ENCODE data around the gene SLX4IP. TPM values are rescaled to one million over a fixed set of nuclear protein-coding genes. Genes with fewer than 3 reads are reported as not detected.
"Not testable (repeated sequence)": the region's sequence is repeated elsewhere in the genome, so short reads cannot be mapped to it uniquely, and the experiment has no call there.

The SLX4IP gene
- 1 to 10 TPM; 4.7 to 5.8 TPM for total RNA-seq

DNA sequence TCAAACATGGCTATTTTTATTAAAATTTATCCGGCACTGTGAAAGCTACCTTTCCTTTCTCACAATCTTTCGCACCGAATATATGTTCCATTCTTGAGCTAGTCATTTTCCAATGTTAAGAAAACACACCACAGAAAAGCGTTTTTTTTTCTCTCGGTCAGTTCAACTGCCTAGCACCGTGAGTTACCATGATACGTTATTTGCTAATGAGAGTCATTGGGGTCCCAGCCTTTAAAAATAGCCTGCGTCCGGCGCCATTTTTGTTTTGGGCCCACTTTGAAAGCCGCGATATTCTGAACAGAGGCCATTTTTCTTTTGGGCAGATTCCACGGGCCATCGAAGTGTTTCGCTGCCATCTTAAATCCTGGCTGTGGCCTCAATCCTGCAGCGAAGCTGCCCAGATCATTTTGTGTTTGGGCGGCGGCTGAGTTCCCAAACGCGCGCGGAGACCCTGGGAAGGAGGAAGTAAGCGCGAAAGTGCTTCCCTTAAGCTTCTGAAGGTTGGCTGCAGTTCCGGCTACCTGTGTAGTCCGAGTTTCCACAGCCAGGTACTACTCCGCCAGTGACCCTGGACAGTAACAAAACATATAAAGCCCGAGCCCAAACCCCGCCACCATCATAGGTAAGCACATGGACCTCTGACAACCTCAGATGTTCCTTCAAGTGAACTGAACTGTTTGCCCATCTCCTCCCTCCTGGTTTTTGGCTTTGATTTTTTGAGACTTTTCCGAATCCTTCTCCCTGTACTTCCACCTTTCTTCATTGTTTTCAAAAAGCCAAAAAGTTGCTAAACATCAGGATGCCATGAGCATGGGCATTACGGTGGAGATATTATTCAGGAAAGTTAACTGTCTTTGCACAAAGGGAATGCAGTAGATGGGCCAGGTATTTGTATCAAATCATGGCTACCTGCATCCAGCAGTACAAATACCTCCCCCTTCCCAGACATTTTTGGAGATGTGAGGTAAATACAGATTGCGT lies at the start of gene SLX4IP:
Gene SLX4IP, plus strand, starts transcription at position 474 of the 981 bp plus-strand sequence. CDS start 22,900 bp downstream, outside the sequence.
- Histone ChIP-seq H3K27me3 (replicated peaks; ENCODE audit: insufficient read depth) (no peaks in the 10 kb centered on the region), H3K9me3 (no peaks in the 10 kb centered on the region), H3K27ac (peak within 1 kb of the TSS; percentile 85 to 89), H3K4me3 (peak within 1 kb of the TSS; percentile 89), H3K36me3 (no peaks in the 10 kb centered on the region), H3K4me1 (ENCODE audit: control insufficient read depth in 1 of 2, low read depth in 2 of 2) (peaks cover 17 to 23% of the 10 kb centered on the region in 2 donors)
- TF ChIP-seq, protein P1, sequence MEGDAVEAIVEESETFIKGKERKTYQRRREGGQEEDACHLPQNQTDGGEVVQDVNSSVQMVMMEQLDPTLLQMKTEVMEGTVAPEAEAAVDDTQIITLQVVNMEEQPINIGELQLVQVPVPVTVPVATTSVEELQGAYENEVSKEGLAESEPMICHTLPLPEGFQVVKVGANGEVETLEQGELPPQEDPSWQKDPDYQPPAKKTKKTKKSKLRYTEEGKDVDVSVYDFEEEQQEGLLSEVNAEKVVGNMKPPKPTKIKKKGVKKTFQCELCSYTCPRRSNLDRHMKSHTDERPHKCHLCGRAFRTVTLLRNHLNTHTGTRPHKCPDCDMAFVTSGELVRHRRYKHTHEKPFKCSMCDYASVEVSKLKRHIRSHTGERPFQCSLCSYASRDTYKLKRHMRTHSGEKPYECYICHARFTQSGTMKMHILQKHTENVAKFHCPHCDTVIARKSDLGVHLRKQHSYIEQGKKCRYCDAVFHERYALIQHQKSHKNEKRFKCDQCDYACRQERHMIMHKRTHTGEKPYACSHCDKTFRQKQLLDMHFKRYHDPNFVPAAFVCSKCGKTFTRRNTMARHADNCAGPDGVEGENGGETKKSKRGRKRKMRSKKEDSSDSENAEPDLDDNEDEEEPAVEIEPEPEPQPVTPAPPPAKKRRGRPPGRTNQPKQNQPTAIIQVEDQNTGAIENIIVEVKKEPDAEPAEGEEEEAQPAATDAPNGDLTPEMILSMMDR (IDR thresholded peaks at IDR 0.05), result no peak
- peak; percentile 72 for DNase-seq (ENCODE audit: low spot score)
- peak; percentile 80 for ATAC-seq (ENCODE audit: insufficient number of reproducible peaks, low FRiP score, low read depth)

DNA sequence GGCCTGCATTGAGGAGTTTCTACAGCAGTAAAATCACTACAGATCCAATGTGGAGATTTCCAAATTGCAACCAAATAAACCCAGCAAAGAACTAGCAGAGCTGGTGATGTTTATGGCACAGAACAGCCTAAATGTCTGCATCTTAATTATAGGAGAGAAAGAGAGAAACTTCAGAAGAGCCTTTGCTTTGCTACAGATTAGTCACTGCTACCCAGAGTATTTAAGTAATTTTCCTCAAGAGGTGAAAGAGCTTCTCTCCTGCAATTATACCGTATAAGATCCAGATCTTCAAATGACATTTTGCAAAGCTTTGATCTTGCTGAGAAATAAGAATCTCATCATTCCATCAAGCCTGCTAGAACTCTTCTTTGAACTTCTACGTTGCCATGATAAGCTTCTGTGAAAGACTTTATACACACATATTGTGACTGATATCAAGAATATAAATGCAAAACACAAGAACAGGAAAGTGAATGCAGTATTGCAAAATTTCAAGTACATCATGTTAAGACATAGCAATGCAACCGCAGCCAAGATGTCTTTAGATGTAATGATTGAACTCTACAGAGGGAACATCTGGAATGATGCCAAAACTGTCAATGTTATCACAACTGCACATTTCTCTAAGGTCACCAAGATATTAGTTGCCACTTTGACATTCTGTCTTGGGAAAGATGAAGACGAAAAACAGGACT lies 49.1 kb upstream of the SLX4IP start:
- Histone ChIP-seq H3K4me1 (ENCODE audit: control insufficient read depth in 1 of 2, low read depth in 2 of 2) (no peaks in the 10 kb centered on the region), H3K9me3 (no peaks in the 10 kb centered on the region), H3K27me3 (replicated peaks; ENCODE audit: insufficient read depth) (no peaks in the 10 kb centered on the region)

DNA sequence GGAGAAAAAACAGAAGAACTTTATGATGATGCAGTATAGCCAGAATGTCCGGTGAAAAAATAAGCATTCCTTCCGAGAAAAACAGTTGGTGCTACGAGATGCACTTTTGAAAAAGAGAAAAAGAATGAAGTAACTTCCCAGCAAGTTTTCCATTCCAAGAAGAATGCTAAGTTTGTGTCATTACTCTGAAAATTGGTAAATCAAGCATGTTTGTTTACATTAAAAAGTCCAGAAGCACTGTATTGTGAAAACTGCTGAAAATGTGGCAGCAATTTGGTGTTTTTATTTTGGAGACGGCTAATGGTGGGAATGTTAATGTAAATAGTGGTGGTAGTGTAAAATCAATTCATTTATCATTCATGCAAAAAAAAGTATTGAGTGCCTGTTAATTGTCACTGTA lies 47.4 kb upstream of the SLX4IP start:
- ATAC-seq (ENCODE audit: insufficient number of reproducible peaks, low FRiP score, low read depth) (no peak), DNase-seq (ENCODE audit: low spot score) (no peak)
- Histone ChIP-seq H3K27me3 (replicated peaks; ENCODE audit: insufficient read depth) (no peaks in the 10 kb centered on the region), H3K4me1 (ENCODE audit: control insufficient read depth in 1 of 2, low read depth in 2 of 2) (no peaks in the 10 kb centered on the region), H3K9me3 (no peaks in the 10 kb centered on the region), H3K27ac (no peak overlapping the region), H3K4me3 (no peak overlapping the region), H3K36me3 (no peaks in the 10 kb centered on the region)
- TF ChIP-seq, protein P1 (IDR thresholded peaks at IDR 0.05), result no peak

More for the DNA sequence above, 49.1 kb upstream of the SLX4IP start:
- no peak for DNase-seq (ENCODE audit: low spot score)
- no peak overlapping the region for H3K27ac ChIP-seq
- H3K36me3 ChIP-seq, result no peaks in the 10 kb centered on the region
- H3K4me3 ChIP-seq, result no peak overlapping the region
- ATAC-seq (ENCODE audit: insufficient number of reproducible peaks, low FRiP score, low read depth), result no peak
- TF ChIP-seq, protein P1 (IDR thresholded peaks at IDR 0.05), result no peak

DNA sequence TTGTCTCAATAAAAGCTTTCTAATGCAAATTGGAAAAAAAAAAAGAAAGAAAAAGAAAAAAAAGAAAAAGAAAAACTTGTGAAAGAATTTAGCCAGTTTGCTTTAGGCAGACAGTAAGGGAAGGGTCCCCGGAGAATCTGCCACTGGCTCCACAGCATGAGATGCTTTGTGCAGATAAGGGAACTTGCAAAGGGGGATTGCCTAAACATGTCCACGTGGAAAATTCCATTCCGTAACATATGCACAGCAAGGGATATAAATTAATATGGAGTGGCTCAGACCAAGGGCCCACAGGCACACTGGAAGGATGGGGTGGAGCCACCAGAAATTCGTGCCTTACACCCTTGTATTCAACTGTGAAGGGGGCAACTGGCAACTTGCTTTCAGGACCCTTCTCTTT lies 46.5 kb upstream of the SLX4IP start:
- no peak for DNase-seq (ENCODE audit: low spot score)
- Histone ChIP-seq H3K4me1 (ENCODE audit: control insufficient read depth in 1 of 2, low read depth in 2 of 2) (no peaks in the 10 kb centered on the region), H3K27ac (no peak overlapping the region), H3K4me3 (no peak overlapping the region), H3K36me3 (no peaks in the 10 kb centered on the region), H3K27me3 (replicated peaks; ENCODE audit: insufficient read depth) (no peaks in the 10 kb centered on the region), H3K9me3 (no peaks in the 10 kb centered on the region)
- TF ChIP-seq, protein P1 (IDR thresholded peaks at IDR 0.05), result no peak
- ATAC-seq (ENCODE audit: insufficient number of reproducible peaks, low FRiP score, low read depth), result no peak

DNA sequence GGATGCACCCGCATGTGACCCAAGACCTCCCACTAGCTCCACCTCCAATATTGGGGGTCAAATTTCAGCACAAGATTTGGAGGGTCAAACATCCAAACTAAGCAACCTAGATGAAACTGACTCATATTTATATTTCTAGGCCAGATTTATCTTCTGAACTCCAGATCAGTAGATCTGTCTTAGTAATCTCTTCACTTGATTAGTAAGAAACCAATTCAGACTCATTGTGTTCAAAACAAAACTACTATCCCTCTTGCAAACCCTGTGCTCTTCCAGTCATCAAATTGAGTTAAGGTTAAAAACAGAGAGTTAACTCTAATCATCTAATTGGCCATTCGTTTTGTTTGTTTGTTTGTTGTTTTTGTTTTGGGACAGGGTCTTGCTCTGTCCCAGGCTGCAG lies 44.4 kb upstream of the SLX4IP start:
- no peaks in the 10 kb centered on the region for H3K36me3 ChIP-seq
- no peak overlapping the region for H3K4me3 ChIP-seq
- TF ChIP-seq, protein P1 (IDR thresholded peaks at IDR 0.05), result no peak
- DNase-seq (ENCODE audit: low spot score) (no peak), ATAC-seq (ENCODE audit: insufficient number of reproducible peaks, low FRiP score, low read depth) (no peak)
- H3K27me3 ChIP-seq (replicated peaks; ENCODE audit: insufficient read depth), result no peaks in the 10 kb centered on the region
- no peaks in the 10 kb centered on the region for H3K4me1 ChIP-seq (ENCODE audit: control insufficient read depth in 1 of 2, low read depth in 2 of 2)
- H3K9me3 ChIP-seq, result no peaks in the 10 kb centered on the region
- H3K27ac ChIP-seq, result no peak overlapping the region

DNA sequence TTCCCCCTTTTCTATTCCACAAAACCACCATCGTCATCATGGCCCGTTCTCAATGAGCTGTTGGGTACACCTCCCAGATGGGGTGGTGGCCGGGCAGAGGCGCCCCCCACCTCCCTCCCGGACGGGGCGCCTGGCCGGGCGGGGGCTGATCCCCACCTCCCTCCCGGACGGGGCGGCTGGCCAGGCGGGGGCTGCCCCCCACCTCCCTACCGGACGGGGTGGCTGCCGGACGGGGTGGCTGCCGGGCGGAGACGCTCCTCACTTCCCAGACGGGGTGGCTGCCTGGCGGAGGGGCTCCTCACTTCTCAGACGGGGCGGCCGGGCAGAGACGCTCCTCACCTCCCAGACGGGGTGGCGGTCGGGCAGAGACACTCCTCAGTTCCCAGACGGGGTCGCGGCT lies 40.4 kb upstream of the SLX4IP start:
- H3K27me3 ChIP-seq (replicated peaks; ENCODE audit: insufficient read depth); H3K4me3 ChIP-seq; DNase-seq (ENCODE audit: low spot score); H3K4me1 ChIP-seq (ENCODE audit: control insufficient read depth in 1 of 2, low read depth in 2 of 2); ATAC-seq (ENCODE audit: insufficient number of reproducible peaks, low FRiP score, low read depth); H3K36me3 ChIP-seq; H3K9me3 ChIP-seq; H3K27ac ChIP-seq: not testable (repeated sequence)
